ENCODE data around the gene NXNL2.

DNA sequence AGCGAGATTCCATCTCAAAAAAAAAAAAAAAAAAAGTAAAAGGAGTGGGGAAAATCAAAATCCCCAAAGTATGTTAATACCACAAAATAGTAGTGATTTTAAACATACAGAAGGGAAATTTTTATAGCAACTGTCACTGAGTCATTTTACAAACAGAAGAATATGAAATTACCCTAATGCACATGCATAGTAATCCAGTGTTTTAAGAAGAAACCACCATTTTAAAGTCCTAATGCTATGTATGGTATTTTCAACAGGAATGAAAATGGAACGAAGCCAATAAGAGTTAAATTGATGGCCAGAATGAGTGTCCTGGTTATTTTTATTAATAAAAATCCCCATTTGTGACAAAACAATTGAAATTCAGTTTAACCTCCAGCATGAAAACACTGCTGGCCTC lies 26.7 kb upstream of the NXNL2 start:
- TF ChIP-seq CTCF (IDR thresholded peaks at IDR 0.05): no peak
- TF ChIP-seq POLR2A (IDR thresholded peaks at IDR 0.05): no peak

Measured in Peyer's patch (tissue), 4 donors.